Measurements from ENCODE around the gene CDC42BPG. TPM values are rescaled to one million over a fixed set of nuclear protein-coding genes. Genes with fewer than 3 reads are reported as not detected.
A peak's percentile ranks its signal among the peaks of the same experiment; 100 is the strongest.

The CDC42BPG gene
- total and polyA plus RNA-seq, 2 experiments from 2014 or later: 2.2 to 10.1 TPM

DNA sequence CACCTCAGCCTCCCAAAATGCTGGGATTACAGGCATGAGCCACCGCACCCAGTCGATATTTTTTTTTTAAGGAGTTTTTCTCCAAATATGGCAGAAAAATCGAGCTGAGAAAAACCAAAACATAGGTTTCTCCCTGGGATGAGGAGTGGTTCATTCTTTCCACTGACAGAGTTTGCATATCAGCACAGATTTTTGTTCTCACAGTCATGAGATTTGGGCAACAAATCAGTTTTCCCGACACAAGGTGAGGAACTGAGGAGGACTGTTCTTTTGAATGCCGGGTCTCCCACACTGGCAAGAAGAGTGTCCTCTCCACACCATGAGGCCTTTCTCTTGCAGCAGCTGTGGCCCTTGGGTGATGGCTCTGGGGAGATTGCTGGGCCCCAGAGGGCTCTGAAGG, 37.8 kb upstream of the CDC42BPG start:
- TF ChIP-seq, protein P1, sequence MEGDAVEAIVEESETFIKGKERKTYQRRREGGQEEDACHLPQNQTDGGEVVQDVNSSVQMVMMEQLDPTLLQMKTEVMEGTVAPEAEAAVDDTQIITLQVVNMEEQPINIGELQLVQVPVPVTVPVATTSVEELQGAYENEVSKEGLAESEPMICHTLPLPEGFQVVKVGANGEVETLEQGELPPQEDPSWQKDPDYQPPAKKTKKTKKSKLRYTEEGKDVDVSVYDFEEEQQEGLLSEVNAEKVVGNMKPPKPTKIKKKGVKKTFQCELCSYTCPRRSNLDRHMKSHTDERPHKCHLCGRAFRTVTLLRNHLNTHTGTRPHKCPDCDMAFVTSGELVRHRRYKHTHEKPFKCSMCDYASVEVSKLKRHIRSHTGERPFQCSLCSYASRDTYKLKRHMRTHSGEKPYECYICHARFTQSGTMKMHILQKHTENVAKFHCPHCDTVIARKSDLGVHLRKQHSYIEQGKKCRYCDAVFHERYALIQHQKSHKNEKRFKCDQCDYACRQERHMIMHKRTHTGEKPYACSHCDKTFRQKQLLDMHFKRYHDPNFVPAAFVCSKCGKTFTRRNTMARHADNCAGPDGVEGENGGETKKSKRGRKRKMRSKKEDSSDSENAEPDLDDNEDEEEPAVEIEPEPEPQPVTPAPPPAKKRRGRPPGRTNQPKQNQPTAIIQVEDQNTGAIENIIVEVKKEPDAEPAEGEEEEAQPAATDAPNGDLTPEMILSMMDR (IDR thresholded peaks at IDR 0.05; ENCODE audit: low read depth, low read length): no peak
- Histone ChIP-seq H3K27ac (no peak overlapping the region), H3K4me1 (ENCODE audit: low read depth) (peaks cover 16% of the 10 kb centered on the region), H3K9me3 (ENCODE audit: low read depth) (no peaks in the 10 kb centered on the region), H3K27me3 (no peaks in the 10 kb centered on the region), H3K36me3 (no peaks in the 10 kb centered on the region), H3K4me3 (no peak overlapping the region)
- no peak for DNase-seq (ENCODE audit: low read depth in 1 of 2, low spot score in 1 of 2)

DNA sequence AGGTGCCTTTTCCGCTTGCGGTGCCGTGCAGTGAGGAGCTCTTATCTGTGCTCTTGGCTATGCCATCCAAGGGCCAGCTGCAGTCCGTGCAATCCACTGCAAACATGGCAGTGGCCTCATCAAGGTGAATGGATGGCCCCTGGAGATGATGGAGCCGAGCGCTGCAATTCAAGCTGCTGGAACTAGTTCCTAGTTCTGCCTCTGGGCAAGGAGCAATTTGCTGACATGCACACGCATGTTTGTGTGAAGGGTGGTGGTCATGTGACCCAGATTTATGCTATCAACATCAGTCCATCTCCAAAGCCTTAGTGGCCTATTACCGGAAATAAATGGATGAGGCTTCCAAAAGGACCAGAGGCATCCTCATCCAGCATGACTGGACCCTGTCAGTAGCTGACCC, 37.0 kb upstream of the CDC42BPG start:
- H3K36me3 ChIP-seq: no peaks in the 10 kb centered on the region
- TF ChIP-seq, protein P1 (IDR thresholded peaks at IDR 0.05; ENCODE audit: low read depth, low read length): no peak

DNA sequence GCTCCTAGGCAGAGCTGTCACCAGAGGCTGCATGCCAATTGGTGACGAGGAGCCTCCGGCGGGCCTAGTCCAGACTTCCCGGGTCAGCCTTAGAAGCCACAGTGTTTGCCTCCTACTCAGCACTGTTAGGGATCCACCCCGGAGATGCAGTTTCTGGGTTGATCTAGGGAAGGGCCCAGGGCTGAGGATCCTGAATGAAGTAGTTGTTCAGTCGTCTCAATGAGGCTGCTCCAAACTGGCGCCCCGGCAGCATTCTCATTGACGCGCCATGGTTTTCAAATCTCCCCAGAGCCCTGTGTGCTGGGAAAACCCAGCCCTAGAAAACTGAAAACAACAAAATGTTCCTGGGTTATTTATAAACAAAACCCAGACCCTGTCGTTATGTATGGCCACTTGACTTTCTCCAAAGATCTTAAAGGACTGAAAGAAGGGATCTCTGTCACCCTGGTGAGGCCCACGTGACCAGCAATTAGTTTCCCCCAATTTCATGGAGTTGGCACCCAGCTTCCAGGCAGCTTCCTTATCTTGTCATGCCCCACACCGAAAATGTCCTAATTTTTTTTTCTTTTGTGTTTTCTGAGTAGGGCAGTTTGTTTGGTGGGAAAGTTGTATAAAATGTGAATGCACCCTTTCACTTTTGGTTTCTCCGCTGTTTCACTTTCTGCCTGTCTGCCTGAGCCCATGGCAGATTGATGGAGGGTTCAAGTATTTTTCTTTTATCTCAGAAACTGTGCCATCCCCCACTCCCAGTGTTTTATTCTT, 36.0 kb upstream of the CDC42BPG start:
- TF ChIP-seq, protein P1 (IDR thresholded peaks at IDR 0.05; ENCODE audit: low read depth, low read length): no peak
- H3K4me1 ChIP-seq (ENCODE audit: low read depth): peaks cover 21% of the 10 kb centered on the region
- H3K9me3 ChIP-seq (ENCODE audit: low read depth): no peaks in the 10 kb centered on the region
- no peak overlapping the region for H3K4me3 ChIP-seq
- DNase-seq (ENCODE audit: low read depth in 1 of 2, low spot score in 1 of 2): no peak
- H3K27ac ChIP-seq: peak overlapping the region; percentile 86
- no peaks in the 10 kb centered on the region for H3K36me3 ChIP-seq
- H3K27me3 ChIP-seq: no peaks in the 10 kb centered on the region

More for the DNA sequence above, 37.0 kb upstream of the CDC42BPG start:
- Histone ChIP-seq H3K9me3 (ENCODE audit: low read depth) (no peaks in the 10 kb centered on the region), H3K27me3 (no peaks in the 10 kb centered on the region), H3K4me1 (ENCODE audit: low read depth) (peaks cover 24% of the 10 kb centered on the region), H3K4me3 (no peak overlapping the region), H3K27ac (no peak overlapping the region)
- no peak for DNase-seq (ENCODE audit: low read depth in 1 of 2, low spot score in 1 of 2)

DNA sequence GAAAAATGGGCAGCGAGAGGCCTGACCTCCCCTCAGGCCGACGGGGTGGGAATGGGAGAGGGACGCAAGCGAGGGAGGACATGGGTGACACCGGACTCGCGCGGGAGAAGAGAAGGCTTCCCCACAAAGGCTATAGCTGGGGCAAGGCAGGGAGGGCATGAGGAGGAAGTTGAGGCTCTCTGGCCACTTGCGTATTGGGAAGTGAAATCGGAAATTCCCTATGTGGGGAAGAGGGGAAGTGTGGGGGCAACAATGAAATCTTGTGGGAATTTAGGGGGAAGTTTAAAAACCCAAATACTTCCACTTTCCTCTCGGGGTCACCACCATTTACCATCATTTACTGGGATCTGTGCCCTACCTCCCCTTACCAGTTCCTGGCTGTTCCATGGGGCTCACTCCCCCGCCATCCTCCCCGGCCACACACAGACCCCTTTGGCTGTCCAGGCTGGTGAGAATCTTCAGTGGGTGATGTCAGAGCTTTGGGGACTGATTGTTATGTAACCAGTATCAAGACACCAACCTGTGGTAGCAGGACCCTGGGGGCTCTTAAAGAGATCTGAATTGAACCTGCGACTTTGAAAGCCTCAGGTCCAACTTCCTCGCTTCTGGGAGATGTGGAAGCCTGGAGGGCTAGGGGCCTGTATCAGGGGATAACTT, 34.9 kb upstream of the CDC42BPG start:
- no peaks in the 10 kb centered on the region for H3K36me3 ChIP-seq
- TF ChIP-seq, protein P1 (IDR thresholded peaks at IDR 0.05; ENCODE audit: low read depth, low read length): no peak
- peak overlapping the region; percentile 86 for H3K27ac ChIP-seq
- H3K27me3 ChIP-seq: no peaks in the 10 kb centered on the region
- H3K4me1 ChIP-seq (ENCODE audit: low read depth): peaks cover 30% of the 10 kb centered on the region
- no peaks in the 10 kb centered on the region for H3K9me3 ChIP-seq (ENCODE audit: low read depth)
- peak overlapping the region; percentile 54 for H3K4me3 ChIP-seq
- DNase-seq (ENCODE audit: low read depth in 1 of 2, low spot score in 1 of 2): no peak

DNA sequence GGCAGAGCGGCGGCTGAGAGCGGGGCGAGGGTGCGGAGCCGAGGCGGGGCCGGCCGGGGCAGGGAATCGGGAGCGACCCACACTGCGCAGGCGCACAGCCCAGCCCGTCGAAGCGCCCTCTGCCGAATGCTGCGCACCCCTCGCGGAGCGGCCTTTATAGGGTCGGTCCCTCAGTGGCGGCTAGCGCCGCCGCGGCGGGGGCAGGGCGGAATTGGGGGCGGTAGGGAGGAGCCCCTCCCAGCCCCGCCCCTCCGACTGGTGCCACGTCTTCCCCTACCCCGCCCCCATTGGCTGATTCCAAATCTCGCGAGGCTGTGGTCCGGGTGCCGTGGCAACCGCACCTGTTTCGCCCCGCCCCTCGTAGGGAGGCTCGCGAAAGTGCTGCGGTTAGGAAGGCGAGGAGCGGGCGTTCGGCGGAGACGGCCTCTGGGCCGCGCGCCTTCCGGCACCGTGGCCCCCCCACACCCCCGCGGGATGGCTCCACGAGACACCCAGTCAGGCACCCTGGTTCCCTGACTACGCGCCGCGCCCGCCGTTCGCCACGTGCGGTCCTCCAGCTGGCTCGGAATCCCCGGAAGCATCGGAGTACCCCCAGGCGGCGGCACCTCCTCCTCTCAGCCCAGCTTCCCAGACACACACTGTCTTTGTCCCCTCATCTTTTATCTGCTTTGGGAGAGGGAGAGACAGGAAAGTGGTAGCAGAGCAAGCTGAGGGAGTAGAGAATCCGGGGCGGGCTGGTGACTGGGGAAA, 34.2 kb upstream of the CDC42BPG start, which contains the start of gene EHD1:
Gene EHD1 (minus strand): TSS at position 128 of the 750 bp plus-strand sequence. CDS start 157 bp downstream, outside the sequence.
- H3K27me3 ChIP-seq: no peaks in the 10 kb centered on the region
- no peaks in the 10 kb centered on the region for H3K9me3 ChIP-seq (ENCODE audit: low read depth)
- peak; percentile 99 for DNase-seq (ENCODE audit: low read depth in 1 of 2, low spot score in 1 of 2)
- TF ChIP-seq, protein P1 (IDR thresholded peaks at IDR 0.05; ENCODE audit: low read depth, low read length): peak; percentile 68
- no peaks in the 10 kb centered on the region for H3K36me3 ChIP-seq
- H3K4me3 ChIP-seq: peak within 1 kb of the TSS; percentile 81
- peak within 1 kb of the TSS; percentile 86 for H3K27ac ChIP-seq
- peaks cover 30% of the 10 kb centered on the region for H3K4me1 ChIP-seq (ENCODE audit: low read depth)

All from cardiac muscle cell (in vitro differentiated cells and primary cell).